HCT116 (cell line): ENCODE measurements around the gene IGFBP6. TPM values are rescaled to one million over a fixed set of nuclear protein-coding genes. Genes with fewer than 3 reads are reported as not detected.

Experiments used
- ATAC-seq: fragments of 200-7000 bp; cut with Tn5 transposase; 2 replicates; pipeline ENCODE4 v1.9.1; 2020; ENCODE audit warnings: mild to moderate bottlenecking, moderate library complexity
- BruUV-seq: library from RNA; stranded (reverse); fragments of 400-500 nt; replicated peaks from 2 replicates; lab custom pipeline; 2021; lab: Mats Ljungman, UMichigan
- CTCF ChIA-PET: fragments of 300-600 bp; sonication (Branson Sonifier 250); formaldehyde crosslinking; loops from one replicate; lab custom pipeline; 2021; ENCODE audit warnings: antibody characterized with exemption; lab: Charles Lee
- POLR2A ChIA-PET: fragments of 300-600, 350-600 bp; sonication (Branson Sonifier 250); formaldehyde crosslinking; loops from one replicate; lab custom pipeline; 2021; ENCODE audit warnings: antibody characterized with exemption; lab: Charles Lee
- RAD21 ChIA-PET, 2 experiments: fragments of 300-600 bp; sonication (Branson Sonifier 250); formaldehyde crosslinking; loops; one replicate each; lab custom pipeline; 2023; ENCODE audit warnings: low total read pairs in 2 of 2; ENCODE audit not compliant: uncharacterized antibody in 2 of 2, unreplicated experiment in 2 of 2, low non-redundant PET in 1 of 2; lab: Charles Lee
- DNase-seq: peaks from one replicate; pipeline ENCODE4 v3.0.0-alpha.2; 2010; ENCODE audit warnings: low read depth, low spot score
- H2AFZ ChIP-seq: fragments of 200-600 bp; shearing (Covaris generic), sonication (generic); 2 replicates; pipeline ENCODE4 v1.6.1; 2017; ENCODE audit warnings: low read depth, mixed run types, mixed read lengths, antibody characterized with exemption, low read length; ENCODE audit not compliant: poor library complexity, severe bottlenecking
- H3K27ac ChIP-seq: 2 replicates; pipeline ENCODE4 v1.5.1; 2012; ENCODE audit warnings: low read depth, low read length
- H3K27me3 ChIP-seq: fragments of 200-600 bp; sonication (generic); 2 replicates; pipeline ENCODE4 v1.6.1; 2016; ENCODE audit warnings: mixed run types, low read length, mixed read lengths; ENCODE audit not compliant: insufficient read depth
- H3K36me3 ChIP-seq, 2 experiments: fragments of 200-500 bp in 1 of 2; fragments of 200-600 bp in 1 of 2; sonication (Bioruptor generic) in 1 of 2; sonication (generic) in 1 of 2; 2 replicates each; pipeline versions ENCODE4 v1.5.1 to v1.6.1; 2014 to 2016; ENCODE audit warnings: low read length in 2 of 2, inconsistent platforms in 1 of 2, mixed read lengths in 1 of 2, mixed run types in 1 of 2; ENCODE audit not compliant: insufficient read depth in 2 of 2, control insufficient read depth in 1 of 2
- H3K4me1 ChIP-seq, 2 experiments: fragments of 200-600 bp in 1 of 2; sonication (generic) in 1 of 2; 2 replicates each; pipeline versions ENCODE4 v1.5.1 to v1.6.1; 2012 to 2017; ENCODE audit warnings: low read length in 2 of 2, inconsistent platforms in 1 of 2, mild to moderate bottlenecking in 1 of 2, mixed read lengths in 1 of 2, mixed run types in 1 of 2, moderate library complexity in 1 of 2; ENCODE audit not compliant: insufficient read depth in 2 of 2, control insufficient read depth in 1 of 2
- H3K4me2 ChIP-seq: fragments of 200-600 bp; sonication (generic); 2 replicates; pipeline ENCODE4 v1.6.1; 2017; ENCODE audit warnings: mixed run types, low read length, mixed read lengths
- H3K4me3 ChIP-seq, 2 experiments: fragments of 200-600 bp in 1 of 2; sonication (generic) in 1 of 2; replicated peaks in 1 of 2; 2 replicates each; pipeline ENCODE4 v1.5.1; 2011 to 2016; ENCODE audit warnings: low read length in 2 of 2, control low read depth in 1 of 2, low read depth in 1 of 2, mild to moderate bottlenecking in 1 of 2, mixed read lengths in 1 of 2, mixed run types in 1 of 2
- H3K79me2 ChIP-seq: fragments of 200-600 bp; sonication (generic); 2 replicates; pipeline ENCODE4 v1.6.1; 2017; ENCODE audit warnings: mild to moderate bottlenecking, mixed run types, low read length, moderate library complexity, mixed read lengths; ENCODE audit not compliant: insufficient read depth
- H3K9ac ChIP-seq: fragments of 200-600 bp; sonication (generic); 2 replicates; pipeline ENCODE4 v1.6.1; 2016; ENCODE audit warnings: low read length, mixed read lengths
- H3K9me2 ChIP-seq: fragments of 200-600 bp; sonication (generic), shearing (Covaris generic); 2 replicates; pipeline ENCODE4 v1.6.1; 2017; ENCODE audit warnings: mixed run types, mild to moderate bottlenecking, moderate library complexity; ENCODE audit not compliant: insufficient read depth
- H3K9me3 ChIP-seq, 2 experiments: fragments of 200-500 bp in 1 of 2; fragments of 200-600 bp in 1 of 2; sonication (Bioruptor generic) in 1 of 2; sonication (generic) in 1 of 2; 2 replicates each; pipeline ENCODE4 v1.6.1; 2014 to 2017; ENCODE audit warnings: low read length in 2 of 2, mixed read lengths in 2 of 2, inconsistent platforms in 1 of 2, low read depth in 1 of 2, mild to moderate bottlenecking in 1 of 2, mixed run types in 1 of 2, moderate library complexity in 1 of 2; ENCODE audit not compliant: control insufficient read depth in 1 of 2, insufficient read depth in 1 of 2
- H4K20me1 ChIP-seq: fragments of 200-600 bp; sonication (generic), shearing (Covaris generic); 2 replicates; pipeline ENCODE4 v1.6.1; 2017; ENCODE audit warnings: mixed run types, mild to moderate bottlenecking, moderate library complexity; ENCODE audit not compliant: insufficient read depth
- CEBPB ChIP-seq: IDR thresholded peaks from 2 replicates; pipeline ENCODE4 v1.6.1; 2012; ENCODE audit warnings: low read depth
- EGR1 ChIP-seq: IDR thresholded peaks from 2 replicates; pipeline ENCODE4 v1.6.1; 2012; ENCODE audit warnings: low read depth
- ELF1 ChIP-seq: IDR thresholded peaks from 2 replicates; pipeline ENCODE4 v1.6.1; 2012; ENCODE audit warnings: low read depth, borderline replicate concordance
- FOSL1 ChIP-seq: IDR thresholded peaks from 2 replicates; pipeline ENCODE4 v1.6.1; 2012; ENCODE audit warnings: low read depth
- JUND ChIP-seq: IDR thresholded peaks from 2 replicates; pipeline ENCODE4 v1.6.1; 2012
- POLR2A ChIP-seq: IDR thresholded peaks from 2 replicates; pipeline ENCODE4 v1.7.0; 2011; ENCODE audit warnings: borderline replicate concordance; ENCODE audit not compliant: insufficient read depth, insufficient read length; ENCODE audit errors: extremely low read depth
- POLR2AphosphoS5 ChIP-seq: IDR thresholded peaks from 2 replicates; pipeline ENCODE4 v1.6.1; 2011; ENCODE audit warnings: mild to moderate bottlenecking, low read depth, low read length, moderate library complexity
- SP1 ChIP-seq: IDR thresholded peaks from 2 replicates; pipeline ENCODE4 v1.6.1; 2012; ENCODE audit warnings: low read depth
- TCF7L2 ChIP-seq: IDR thresholded peaks from 2 replicates; pipeline ENCODE4 v1.7.0; 2011; ENCODE audit warnings: borderline replicate concordance, inconsistent platforms; ENCODE audit not compliant: insufficient read depth, insufficient read length; ENCODE audit errors: extremely low read depth
- YY1 ChIP-seq: IDR thresholded peaks from 2 replicates; pipeline ENCODE4 v1.6.1; 2011; ENCODE audit warnings: low read length, low read depth, moderate library complexity, mild to moderate bottlenecking; ENCODE audit not compliant: insufficient replicate concordance; ENCODE audit errors: extremely low read depth
- intact Hi-C: fragments of 100-400 bp; cut with micrococcal nuclease; formaldehyde crosslinking; loops from 2 replicates; pipeline ENCODE4 v1.10.0; 2022
- total RNA-seq: library from RNA; stranded (reverse); gene quantifications from one replicate; pipeline ENCODE4 v1.2.1, GENCODE V29; 2021; ENCODE audit not compliant: unreplicated experiment
- TF ChIP-seq, protein P1 (sequence below): IDR thresholded peaks from 2 replicates; pipeline ENCODE4 v1.6.1; 2012
- TF ChIP-seq, protein P2 (sequence below): IDR thresholded peaks from 2 replicates; pipeline ENCODE4 v1.6.1; 2012
- TF ChIP-seq, protein P3 (sequence below): IDR thresholded peaks from 2 replicates; pipeline ENCODE4 v1.6.1; 2012; ENCODE audit warnings: low read depth

IGFBP6 gene
- total RNA-seq, 1 experiment from 2014 or later, result 83.4 TPM

DNA sequence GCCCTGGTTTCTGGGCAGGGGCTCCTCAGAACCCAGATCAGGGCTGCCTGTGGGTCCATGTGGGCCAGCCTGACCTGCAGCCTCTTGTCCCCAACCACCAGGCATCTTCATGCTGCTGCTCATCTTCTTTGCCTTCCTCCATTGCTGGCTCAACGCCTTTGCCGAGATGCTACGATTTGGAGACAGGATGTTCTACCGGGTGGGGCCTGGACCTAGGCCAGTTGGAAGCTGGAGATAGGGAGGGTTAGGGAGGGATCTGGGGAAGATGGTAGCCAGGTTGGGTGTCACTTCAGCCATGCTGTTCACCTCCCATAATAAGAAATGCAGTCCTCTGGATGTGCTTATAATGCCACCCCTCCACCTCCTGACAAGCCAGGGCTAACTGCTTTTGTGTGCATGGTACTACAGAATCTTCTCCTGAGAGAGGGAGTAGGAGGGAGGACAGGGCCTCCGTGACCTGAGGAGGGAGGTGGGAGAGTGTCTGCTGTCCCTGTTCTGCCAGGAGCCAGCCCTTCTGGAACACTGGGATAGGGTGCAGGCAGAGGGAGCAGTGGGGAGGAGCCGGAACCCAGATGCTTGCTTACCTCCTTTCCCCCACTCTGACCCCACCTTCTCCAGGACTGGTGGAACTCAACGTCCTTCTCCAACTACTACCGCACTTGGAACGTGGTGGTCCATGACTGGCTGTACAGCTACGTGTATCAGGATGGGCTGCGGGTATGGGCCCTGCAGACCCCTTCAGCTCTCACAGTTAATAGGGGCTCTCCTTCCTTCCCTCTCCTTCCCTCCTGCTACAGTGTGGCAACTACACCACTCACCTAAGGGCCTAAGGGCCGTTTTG, 23.4 kb downstream of the IGFBP6 start:
- Histone ChIP-seq H3K9ac (no peak overlapping the region), H3K9me3 (no peaks in the 10 kb centered on the region), H3K27me3 (no peaks in the 10 kb centered on the region), H3K4me1 (no peaks in the 10 kb centered on the region), H3K4me2 (no peak overlapping the region), H3K79me2 (no peaks in the 10 kb centered on the region), H3K27ac (no peak overlapping the region), H3K4me3 (no peak overlapping the region), H2AFZ (no peak overlapping the region), H4K20me1 (no peaks in the 10 kb centered on the region), H3K36me3 (no peaks in the 10 kb centered on the region), H3K9me2 (no peaks in the 10 kb centered on the region)
- CTCF ChIA-PET, result interaction anchor here (0.6 kb wide), 1 partner anchor 18 kb away, joined by 3 read pairs; no protein-coding TSS in a partner anchor
- ATAC-seq, result no peak
- no peak for DNase-seq
- BruUV-seq, result no TSS peak
- TF ChIP-seq TCF7L2 (no peak), CEBPB (no peak), JUND (no peak), SP1 (no peak), ELF1 (no peak), POLR2A (no peak), FOSL1 (no peak), EGR1 (no peak), YY1 (no peak), POLR2AphosphoS5 (no peak)
- TF ChIP-seq, protein P1, sequence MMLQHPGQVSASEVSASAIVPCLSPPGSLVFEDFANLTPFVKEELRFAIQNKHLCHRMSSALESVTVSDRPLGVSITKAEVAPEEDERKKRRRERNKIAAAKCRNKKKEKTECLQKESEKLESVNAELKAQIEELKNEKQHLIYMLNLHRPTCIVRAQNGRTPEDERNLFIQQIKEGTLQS, result no peak
- TF ChIP-seq, protein P2, sequence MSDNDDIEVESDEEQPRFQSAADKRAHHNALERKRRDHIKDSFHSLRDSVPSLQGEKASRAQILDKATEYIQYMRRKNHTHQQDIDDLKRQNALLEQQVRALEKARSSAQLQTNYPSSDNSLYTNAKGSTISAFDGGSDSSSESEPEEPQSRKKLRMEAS, result no peak
- TF ChIP-seq, protein P3, sequence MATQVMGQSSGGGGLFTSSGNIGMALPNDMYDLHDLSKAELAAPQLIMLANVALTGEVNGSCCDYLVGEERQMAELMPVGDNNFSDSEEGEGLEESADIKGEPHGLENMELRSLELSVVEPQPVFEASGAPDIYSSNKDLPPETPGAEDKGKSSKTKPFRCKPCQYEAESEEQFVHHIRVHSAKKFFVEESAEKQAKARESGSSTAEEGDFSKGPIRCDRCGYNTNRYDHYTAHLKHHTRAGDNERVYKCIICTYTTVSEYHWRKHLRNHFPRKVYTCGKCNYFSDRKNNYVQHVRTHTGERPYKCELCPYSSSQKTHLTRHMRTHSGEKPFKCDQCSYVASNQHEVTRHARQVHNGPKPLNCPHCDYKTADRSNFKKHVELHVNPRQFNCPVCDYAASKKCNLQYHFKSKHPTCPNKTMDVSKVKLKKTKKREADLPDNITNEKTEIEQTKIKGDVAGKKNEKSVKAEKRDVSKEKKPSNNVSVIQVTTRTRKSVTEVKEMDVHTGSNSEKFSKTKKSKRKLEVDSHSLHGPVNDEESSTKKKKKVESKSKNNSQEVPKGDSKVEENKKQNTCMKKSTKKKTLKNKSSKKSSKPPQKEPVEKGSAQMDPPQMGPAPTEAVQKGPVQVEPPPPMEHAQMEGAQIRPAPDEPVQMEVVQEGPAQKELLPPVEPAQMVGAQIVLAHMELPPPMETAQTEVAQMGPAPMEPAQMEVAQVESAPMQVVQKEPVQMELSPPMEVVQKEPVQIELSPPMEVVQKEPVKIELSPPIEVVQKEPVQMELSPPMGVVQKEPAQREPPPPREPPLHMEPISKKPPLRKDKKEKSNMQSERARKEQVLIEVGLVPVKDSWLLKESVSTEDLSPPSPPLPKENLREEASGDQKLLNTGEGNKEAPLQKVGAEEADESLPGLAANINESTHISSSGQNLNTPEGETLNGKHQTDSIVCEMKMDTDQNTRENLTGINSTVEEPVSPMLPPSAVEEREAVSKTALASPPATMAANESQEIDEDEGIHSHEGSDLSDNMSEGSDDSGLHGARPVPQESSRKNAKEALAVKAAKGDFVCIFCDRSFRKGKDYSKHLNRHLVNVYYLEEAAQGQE, result no peak
- RAD21 ChIA-PET, result interaction anchor here in 1 of 2 experiments (0.6 kb wide), 1 partner anchor 10 kb away, joined by 3 read pairs; no protein-coding TSS in a partner anchor
- POLR2A ChIA-PET, result no interaction called here
- intact Hi-C loops, result no loop called here
